ENCODE measurements around the gene RNU5D-1.
A peak's percentile ranks its signal among the peaks of the same experiment; 100 is the strongest.
"Not testable (repeated sequence)": the region's sequence is repeated elsewhere in the genome, so short reads cannot be mapped to it uniquely, and the experiment has no call there.

The RNU5D-1 gene

DNA sequence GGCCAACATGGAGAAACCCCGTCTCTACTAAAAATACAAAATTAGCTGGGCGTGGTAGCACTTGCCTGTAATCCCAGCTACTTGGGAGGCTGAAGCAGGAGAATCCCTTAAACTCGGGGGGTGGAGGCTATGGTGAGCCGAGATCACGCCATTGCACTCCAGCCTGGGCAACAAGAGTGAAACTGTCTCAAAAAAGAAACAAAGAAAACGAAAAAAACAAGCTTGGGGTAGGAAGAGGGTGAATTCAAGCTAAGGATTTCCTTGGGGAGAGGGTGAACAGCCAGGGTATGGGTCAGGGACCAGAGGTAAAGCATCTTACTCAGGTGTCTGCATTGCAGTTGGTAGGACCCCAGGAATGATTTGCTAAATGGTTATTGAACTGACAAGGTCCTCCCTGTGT lies 35.5 kb upstream of the RNU5D-1 start:
- WGBS, 2 experiments: 88 to 96% methylated on average over 6 of the region's 6 CpGs

DNA sequence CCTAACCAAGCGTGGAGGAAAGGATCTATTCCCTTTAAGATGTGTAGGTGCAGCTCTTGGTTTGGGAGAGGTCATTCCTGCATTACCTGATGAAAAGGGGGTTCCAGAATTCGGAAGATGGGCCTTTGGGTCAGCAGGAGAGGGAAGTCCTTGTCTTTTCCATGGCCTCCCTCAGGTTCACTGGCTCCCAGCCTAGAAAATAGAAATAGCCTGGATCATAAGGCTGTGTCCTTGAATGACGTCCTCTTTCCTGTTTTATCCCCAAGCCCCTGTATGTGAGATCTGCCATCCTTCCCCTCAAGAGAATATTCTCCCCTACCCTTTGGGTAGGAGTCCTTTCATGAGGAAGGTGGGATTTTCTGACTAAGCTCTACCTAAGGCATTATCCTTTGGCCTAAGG lies 29.9 kb upstream of the RNU5D-1 start:
- Histone ChIP-seq H3K4me1 (ENCODE audit: control insufficient read depth, insufficient read depth, low read length) (no peaks in the 10 kb centered on the region), H3K27me3 (ENCODE audit: control insufficient read depth, insufficient read depth, low read length, poor library complexity, severe bottlenecking) (no peaks in the 10 kb centered on the region), H3K27ac (ENCODE audit: insufficient read depth, low read depth, low read length, poor library complexity, severe bottlenecking) (no peak overlapping the region), H3K9me3 (ENCODE audit: control insufficient read depth, low read length) (no peaks in the 10 kb centered on the region), H3K36me3 (ENCODE audit: control insufficient read depth, insufficient read depth, low read length) (peaks cover 55% of the 10 kb centered on the region), H3K4me3 (ENCODE audit: insufficient read depth, low read depth, low read length) (no peak overlapping the region)
- WGBS, 2 experiments: 95 to 96% methylated on average over 3 of the region's 3 CpGs

More for the DNA sequence above, 35.5 kb upstream of the RNU5D-1 start:
- H3K4me3 ChIP-seq (ENCODE audit: insufficient read depth, low read depth, low read length); H3K27ac ChIP-seq (ENCODE audit: insufficient read depth, low read depth, low read length, poor library complexity, severe bottlenecking); H3K27me3 ChIP-seq (ENCODE audit: control insufficient read depth, insufficient read depth, low read length, poor library complexity, severe bottlenecking); H3K9me3 ChIP-seq (ENCODE audit: control insufficient read depth, low read length); H3K4me1 ChIP-seq (ENCODE audit: control insufficient read depth, insufficient read depth, low read length): not testable (repeated sequence)
- peaks cover 33% of the 10 kb centered on the region for H3K36me3 ChIP-seq (ENCODE audit: control insufficient read depth, insufficient read depth, low read length)

- Histone ChIP-seq H3K4me3 (ENCODE audit: insufficient read depth, low read depth, low read length) (no peak overlapping the region), H3K27me3 (ENCODE audit: control insufficient read depth, insufficient read depth, low read length, poor library complexity, severe bottlenecking) (no peaks in the 10 kb centered on the region), H3K27ac (ENCODE audit: insufficient read depth, low read depth, low read length, poor library complexity, severe bottlenecking) (no peak overlapping the region), H3K9me3 (ENCODE audit: control insufficient read depth, low read length) (no peaks in the 10 kb centered on the region), H3K4me1 (ENCODE audit: control insufficient read depth, insufficient read depth, low read length) (no peaks in the 10 kb centered on the region), H3K36me3 (ENCODE audit: control insufficient read depth, insufficient read depth, low read length) (peaks cover 73% of the 10 kb centered on the region)
- 87 to 88% methylated on average over 11 of the region's 11 CpGs for WGBS, 2 experiments
Measured at GRCh38 chr1:44759077-44759476, 28.1 kb upstream of the RNU5D-1 start.

- 96 to 97% methylated on average over 2 of the region's 2 CpGs for WGBS, 2 experiments
- Histone ChIP-seq H3K4me3 (ENCODE audit: insufficient read depth, low read depth, low read length) (no peak overlapping the region), H3K27ac (ENCODE audit: insufficient read depth, low read depth, low read length, poor library complexity, severe bottlenecking) (no peak overlapping the region), H3K36me3 (ENCODE audit: control insufficient read depth, insufficient read depth, low read length) (peaks cover 77% of the 10 kb centered on the region), H3K9me3 (ENCODE audit: control insufficient read depth, low read length) (no peaks in the 10 kb centered on the region), H3K4me1 (ENCODE audit: control insufficient read depth, insufficient read depth, low read length) (no peaks in the 10 kb centered on the region), H3K27me3 (ENCODE audit: control insufficient read depth, insufficient read depth, low read length, poor library complexity, severe bottlenecking) (no peaks in the 10 kb centered on the region)
Measured at GRCh38 chr1:44757420-44757819, 26.4 kb upstream of the RNU5D-1 start.

- H3K4me3 ChIP-seq (ENCODE audit: insufficient read depth, low read depth, low read length): no peak overlapping the region
- no peaks in the 10 kb centered on the region for H3K4me1 ChIP-seq (ENCODE audit: control insufficient read depth, insufficient read depth, low read length)
- no peaks in the 10 kb centered on the region for H3K9me3 ChIP-seq (ENCODE audit: control insufficient read depth, low read length)
- H3K36me3 ChIP-seq (ENCODE audit: control insufficient read depth, insufficient read depth, low read length): peaks cover 56% of the 10 kb centered on the region
- H3K27me3 ChIP-seq (ENCODE audit: control insufficient read depth, insufficient read depth, low read length, poor library complexity, severe bottlenecking): no peaks in the 10 kb centered on the region
- H3K27ac ChIP-seq (ENCODE audit: insufficient read depth, low read depth, low read length, poor library complexity, severe bottlenecking): no peak overlapping the region
- WGBS, 2 experiments: 88 to 91% methylated on average over 3 of the region's 3 CpGs
Measured at GRCh38 chr1:44747878-44748277, 16.9 kb upstream of the RNU5D-1 start.

DNA sequence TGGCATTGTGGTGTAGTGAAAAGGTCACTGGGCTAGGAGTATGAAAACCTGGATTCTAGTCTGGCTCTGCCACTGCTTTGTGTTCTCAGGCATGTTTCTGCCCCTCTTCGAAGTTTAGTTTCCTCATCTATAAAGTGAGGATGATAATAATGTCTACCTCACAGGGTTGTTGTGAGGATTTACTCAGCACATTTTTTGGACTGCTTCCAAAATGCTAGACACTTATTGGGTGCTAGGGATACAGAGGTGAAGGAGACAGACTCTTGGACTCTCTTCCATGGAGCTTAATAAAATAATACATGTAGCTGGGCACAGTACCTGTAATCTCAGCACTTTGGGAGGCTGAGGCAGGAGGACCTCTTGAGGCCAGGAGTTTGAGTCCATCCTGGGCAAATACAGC lies 12.2 kb upstream of the RNU5D-1 start:
- 91 to 100% methylated on average over 1 of the region's 1 CpG for WGBS, 2 experiments

DNA sequence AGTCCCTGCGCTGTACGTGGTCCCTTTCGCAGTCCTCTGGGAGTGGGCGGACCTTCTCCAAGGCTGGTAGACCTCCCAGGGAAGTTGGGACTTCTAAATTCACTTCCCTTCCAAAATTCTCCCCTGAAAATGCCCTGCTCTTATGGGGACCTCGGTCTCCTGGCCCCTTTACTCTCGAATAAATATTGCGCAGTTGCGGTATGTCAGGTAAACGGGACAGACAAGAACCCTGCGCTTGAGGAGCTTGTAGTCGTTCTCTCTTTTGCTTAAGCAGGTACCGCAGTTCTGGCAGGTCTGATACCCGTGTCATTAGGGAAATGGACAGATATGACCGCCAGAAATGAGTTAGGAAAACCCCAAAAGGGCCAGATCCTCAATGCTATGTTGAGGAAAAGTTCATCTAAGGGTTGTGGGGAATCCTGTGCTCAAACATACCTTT lies 9.2 kb upstream of the RNU5D-1 start:
- no peak overlapping the region for H3K27ac ChIP-seq (ENCODE audit: insufficient read depth, low read depth, low read length, poor library complexity, severe bottlenecking)
- 3% methylated on average over 14 of the region's 14 CpGs for WGBS, 2 experiments
- H3K27me3 ChIP-seq (ENCODE audit: control insufficient read depth, insufficient read depth, low read length, poor library complexity, severe bottlenecking): no peaks in the 10 kb centered on the region
- no peaks in the 10 kb centered on the region for H3K9me3 ChIP-seq (ENCODE audit: control insufficient read depth, low read length)
- H3K4me3 ChIP-seq (ENCODE audit: insufficient read depth, low read depth, low read length): peak overlapping the region; percentile 74
- H3K36me3 ChIP-seq (ENCODE audit: control insufficient read depth, insufficient read depth, low read length): peaks cover 14% of the 10 kb centered on the region
- H3K4me1 ChIP-seq (ENCODE audit: control insufficient read depth, insufficient read depth, low read length): peaks cover 8% of the 10 kb centered on the region

More for the DNA sequence above, 12.2 kb upstream of the RNU5D-1 start:
- Histone ChIP-seq H3K4me1 (ENCODE audit: control insufficient read depth, insufficient read depth, low read length) (peaks cover 8% of the 10 kb centered on the region), H3K4me3 (ENCODE audit: insufficient read depth, low read depth, low read length) (no peak overlapping the region), H3K36me3 (ENCODE audit: control insufficient read depth, insufficient read depth, low read length) (peaks cover 32% of the 10 kb centered on the region), H3K27ac (ENCODE audit: insufficient read depth, low read depth, low read length, poor library complexity, severe bottlenecking) (no peak overlapping the region), H3K9me3 (ENCODE audit: control insufficient read depth, low read length) (no peaks in the 10 kb centered on the region), H3K27me3 (ENCODE audit: control insufficient read depth, insufficient read depth, low read length, poor library complexity, severe bottlenecking) (no peaks in the 10 kb centered on the region)

DNA sequence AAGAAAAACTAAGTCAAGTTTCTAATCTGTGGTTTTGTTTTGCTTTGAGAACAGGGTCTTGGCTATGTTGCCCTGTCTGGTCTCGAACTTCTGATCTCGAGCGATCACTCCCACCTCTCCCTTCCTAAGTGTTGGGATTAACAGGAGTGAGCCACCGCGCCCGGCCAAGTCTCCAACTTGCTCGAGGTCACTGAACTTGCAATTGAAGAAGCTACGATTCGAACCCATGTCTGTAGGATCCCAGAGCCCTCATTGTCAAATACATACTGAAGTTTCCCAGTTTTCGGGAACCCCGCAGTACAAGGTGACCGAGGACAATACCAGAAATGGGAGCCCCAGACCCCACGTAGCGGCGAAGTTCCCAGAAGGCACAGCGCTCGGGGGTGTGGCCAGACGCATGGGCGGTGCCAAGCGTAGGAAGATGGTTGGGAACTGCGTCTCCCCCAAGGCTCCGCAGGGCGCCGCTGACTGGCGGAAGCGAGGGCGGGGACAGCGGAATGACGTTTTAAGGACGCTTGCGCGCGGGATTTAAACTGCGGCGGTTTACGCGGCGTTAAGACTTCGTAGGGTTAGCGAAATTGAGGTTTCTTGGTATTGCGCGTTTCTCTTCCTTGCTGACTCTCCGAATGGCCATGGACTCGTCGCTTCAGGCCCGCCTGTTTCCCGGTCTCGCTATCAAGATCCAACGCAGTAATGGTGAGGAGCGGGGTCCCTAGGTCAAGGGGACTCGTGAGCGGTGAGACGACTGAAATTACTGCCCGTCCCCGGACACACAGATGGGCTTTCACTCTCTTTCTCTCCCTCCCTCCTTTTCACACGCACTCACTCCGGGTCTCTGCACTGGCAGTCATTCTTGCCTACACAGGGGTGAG lies 8.6 kb upstream of the RNU5D-1 start, which contains the start of gene KIF2C:
Gene KIF2C (plus strand): TSS at position 531 of the 872 bp plus-strand sequence. CDS start 96 bp downstream, at position 627.
- H3K27ac ChIP-seq (ENCODE audit: insufficient read depth, low read depth, low read length, poor library complexity, severe bottlenecking): peak within 1 kb of the TSS; percentile 30

DNA sequence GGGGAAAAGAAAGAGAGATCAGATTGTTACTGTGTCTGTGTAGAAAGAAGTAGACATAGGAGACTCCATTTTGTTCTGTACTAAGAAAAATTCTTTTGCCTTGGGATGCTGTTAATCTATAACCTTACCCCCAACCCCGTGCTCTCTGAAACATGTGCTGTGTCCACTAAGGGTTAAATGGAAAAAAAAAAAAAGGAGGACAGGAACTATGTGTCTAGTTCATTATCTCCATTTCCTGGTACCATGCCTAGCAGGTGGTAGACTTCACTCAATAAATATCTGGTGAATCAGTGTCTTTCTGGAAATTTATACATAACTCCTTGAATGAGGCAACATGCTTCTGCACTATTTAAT lies 8.0 kb upstream of the RNU5D-1 start:
- H3K9me3 ChIP-seq (ENCODE audit: control insufficient read depth, low read length); H3K4me1 ChIP-seq (ENCODE audit: control insufficient read depth, insufficient read depth, low read length); H3K27me3 ChIP-seq (ENCODE audit: control insufficient read depth, insufficient read depth, low read length, poor library complexity, severe bottlenecking): not testable (repeated sequence)
- peaks cover 14% of the 10 kb centered on the region for H3K36me3 ChIP-seq (ENCODE audit: control insufficient read depth, insufficient read depth, low read length)
- peak overlapping the region; percentile 30 for H3K27ac ChIP-seq (ENCODE audit: insufficient read depth, low read depth, low read length, poor library complexity, severe bottlenecking)
- WGBS, 2 experiments: 100% methylated on average over 1 of the region's 1 CpG; no CpG with 5 or more reads in 1 of the 2 experiments
- peak overlapping the region; percentile 74 for H3K4me3 ChIP-seq (ENCODE audit: insufficient read depth, low read depth, low read length)

More for the DNA sequence above, 8.6 kb upstream of the RNU5D-1 start, which contains the start of gene KIF2C:
- 3 to 4% methylated on average over 57 of the region's 57 CpGs for WGBS, 2 experiments
- H3K4me1 ChIP-seq (ENCODE audit: control insufficient read depth, insufficient read depth, low read length): peaks cover 8% of the 10 kb centered on the region
- H3K9me3 ChIP-seq (ENCODE audit: control insufficient read depth, low read length): no peaks in the 10 kb centered on the region
- H3K36me3 ChIP-seq (ENCODE audit: control insufficient read depth, insufficient read depth, low read length): peaks cover 14% of the 10 kb centered on the region
- H3K27me3 ChIP-seq (ENCODE audit: control insufficient read depth, insufficient read depth, low read length, poor library complexity, severe bottlenecking): no peaks in the 10 kb centered on the region
- peak within 1 kb of the TSS; percentile 74 for H3K4me3 ChIP-seq (ENCODE audit: insufficient read depth, low read depth, low read length)

- H3K4me1 ChIP-seq (ENCODE audit: control insufficient read depth, insufficient read depth, low read length): peaks cover 2% of the 10 kb centered on the region
- no peaks in the 10 kb centered on the region for H3K36me3 ChIP-seq (ENCODE audit: control insufficient read depth, insufficient read depth, low read length)
- no peaks in the 10 kb centered on the region for H3K9me3 ChIP-seq (ENCODE audit: control insufficient read depth, low read length)
- WGBS, 2 experiments: 94 to 100% methylated on average over 1 of the region's 1 CpG
- no peaks in the 10 kb centered on the region for H3K27me3 ChIP-seq (ENCODE audit: control insufficient read depth, insufficient read depth, low read length, poor library complexity, severe bottlenecking)
- no peak overlapping the region for H3K27ac ChIP-seq (ENCODE audit: insufficient read depth, low read depth, low read length, poor library complexity, severe bottlenecking)
- no peak overlapping the region for H3K4me3 ChIP-seq (ENCODE audit: insufficient read depth, low read depth, low read length)
Measured at GRCh38 chr1:44735992-44736391, 5.0 kb upstream of the RNU5D-1 start.
